Activated CD4-positive, alpha-beta T cell treated with anti-CD3 and anti-CD28 coated beads, Interleukin-2, amount 10 ng/mL, durations not matched to agents 24 days and 14 days (primary cell): ENCODE results near the gene NOS3. TPM values are rescaled to one million over a fixed set of nuclear protein-coding genes. Genes with fewer than 3 reads are reported as not detected.

Experiments used
- DNase-seq: peaks from one replicate; pipeline ENCODE4 v3.0.0; 2022
- H3K27ac Mint-ChIP-seq: one replicate; pipeline ENCODE4 v1.8.0; 2022; ENCODE audit warnings: mild to moderate bottlenecking, mixed read lengths
- H3K27me3 Mint-ChIP-seq: one replicate; pipeline ENCODE4 v1.8.0; 2022; ENCODE audit warnings: mixed read lengths
- H3K36me3 Mint-ChIP-seq: one replicate; pipeline ENCODE4 v1.8.0; 2022; ENCODE audit warnings: low read depth, mild to moderate bottlenecking, mixed read lengths
- H3K4me1 Mint-ChIP-seq: one replicate; pipeline ENCODE4 v1.8.0; 2021; ENCODE audit warnings: mixed read lengths
- H3K4me3 Mint-ChIP-seq: one replicate; pipeline ENCODE4 v1.8.0; 2022; ENCODE audit warnings: mild to moderate bottlenecking, moderate library complexity, mixed read lengths
- H3K9me3 Mint-ChIP-seq: one replicate; pipeline ENCODE4 v1.8.0; 2021; ENCODE audit warnings: mixed read lengths
- intact Hi-C: fragments of 100-400 bp; cut with micrococcal nuclease; formaldehyde crosslinking; loops from one replicate; pipeline ENCODE4 v1.15.1; 2023
- total RNA-seq: library from RNA; stranded (reverse); gene quantifications from 2 replicates; pipeline ENCODE4 v1.2.3, GENCODE V29; 2022

The NOS3 gene
- total RNA-seq, 1 donor from 2014 or later = 15.7 TPM

DNA sequence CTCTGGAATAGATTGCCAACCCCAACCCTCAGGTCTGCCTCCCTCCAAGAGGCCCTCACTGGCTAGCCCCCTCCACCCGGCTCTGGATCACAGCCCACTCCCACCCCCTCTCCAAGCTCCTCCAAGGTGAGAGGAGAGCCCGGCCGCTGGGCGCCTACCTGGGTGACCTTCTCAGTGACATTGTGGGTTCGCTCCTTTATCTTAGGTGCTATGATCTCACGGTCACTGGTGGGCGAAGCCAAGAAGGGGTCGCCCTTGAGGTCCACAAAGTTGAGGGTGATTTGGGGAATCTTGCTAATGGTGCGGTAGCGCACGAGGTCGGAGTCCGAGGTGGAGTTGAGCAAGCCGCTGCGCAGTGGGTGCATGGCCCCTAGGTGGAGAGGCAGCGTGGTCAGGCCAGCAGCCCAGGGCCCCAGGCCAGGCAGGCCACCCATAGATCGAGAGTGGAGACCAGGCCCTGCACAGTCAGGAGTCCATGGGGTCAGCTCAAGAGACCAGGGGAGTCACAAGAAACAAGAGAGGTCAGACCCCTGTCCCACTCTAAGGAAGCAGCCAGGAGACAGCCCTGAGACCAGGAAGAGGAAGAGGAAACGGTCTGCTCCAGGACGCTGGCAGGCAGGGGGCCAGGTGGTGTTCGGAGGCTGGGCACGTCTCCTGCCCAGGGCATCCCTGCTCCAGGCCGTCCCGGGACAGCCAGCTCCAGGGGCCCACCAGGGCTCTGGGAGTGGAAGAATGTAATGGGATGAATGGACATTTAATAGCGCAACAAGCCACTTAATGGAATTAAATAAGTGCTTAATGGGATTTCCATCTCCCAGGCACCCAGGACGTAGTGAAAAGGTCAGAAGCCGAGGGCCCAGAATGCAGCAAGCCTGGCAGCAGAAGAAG is 33.4 kb upstream of the NOS3 start:
- no peak for DNase-seq
- no peaks in the 10 kb centered on the region for H3K9me3 Mint-ChIP-seq
- peaks cover 3% of the 10 kb centered on the region for H3K4me1 Mint-ChIP-seq
- H3K36me3 Mint-ChIP-seq = no peaks in the 10 kb centered on the region
- no peak overlapping the region for H3K27ac Mint-ChIP-seq
- peaks cover 35% of the 10 kb centered on the region for H3K27me3 Mint-ChIP-seq
- intact Hi-C loops = no loop called here
- no peak overlapping the region for H3K4me3 Mint-ChIP-seq

GRCh38 chr7:150958062-150958552 is 32.7 kb upstream of the NOS3 start:
- Mint-ChIP-seq H3K4me3 (no peak overlapping the region), H3K27ac (no peak overlapping the region), H3K27me3 (peaks cover 37% of the 10 kb centered on the region), H3K36me3 (no peaks in the 10 kb centered on the region), H3K4me1 (peaks cover 5% of the 10 kb centered on the region), H3K9me3 (no peaks in the 10 kb centered on the region)
- intact Hi-C loops = no loop called here
- no peak for DNase-seq

GRCh38 chr7:150958597-150958996 is 32.2 kb upstream of the NOS3 start:
- H3K36me3 Mint-ChIP-seq = no peaks in the 10 kb centered on the region
- H3K27ac Mint-ChIP-seq = no peak overlapping the region
- peaks cover 5% of the 10 kb centered on the region for H3K4me1 Mint-ChIP-seq
- intact Hi-C loops = no loop called here
- H3K9me3 Mint-ChIP-seq = no peaks in the 10 kb centered on the region
- DNase-seq = no peak
- peaks cover 37% of the 10 kb centered on the region for H3K27me3 Mint-ChIP-seq
- no peak overlapping the region for H3K4me3 Mint-ChIP-seq

- no peaks in the 10 kb centered on the region for H3K9me3 Mint-ChIP-seq
- H3K27me3 Mint-ChIP-seq = peaks cover 37% of the 10 kb centered on the region
- no peaks in the 10 kb centered on the region for H3K36me3 Mint-ChIP-seq
- peaks cover 5% of the 10 kb centered on the region for H3K4me1 Mint-ChIP-seq
- H3K4me3 Mint-ChIP-seq = no peak overlapping the region
- H3K27ac Mint-ChIP-seq = no peak overlapping the region
- DNase-seq = no peak
- intact Hi-C loops = no loop called here
Measured at GRCh38 chr7:150959081-150959480, 31.7 kb upstream of the NOS3 start.

- H3K36me3 Mint-ChIP-seq = no peaks in the 10 kb centered on the region
- intact Hi-C loops = no loop called here
- peaks cover 5% of the 10 kb centered on the region for H3K4me1 Mint-ChIP-seq
- H3K27me3 Mint-ChIP-seq = peaks cover 40% of the 10 kb centered on the region
- H3K27ac Mint-ChIP-seq = no peak overlapping the region
- DNase-seq = no peak
- H3K4me3 Mint-ChIP-seq = no peak overlapping the region
- no peaks in the 10 kb centered on the region for H3K9me3 Mint-ChIP-seq
Measured at GRCh38 chr7:150959739-150960734, 30.8 kb upstream of the NOS3 start.

- intact Hi-C loops = no loop called here
- H3K4me3 Mint-ChIP-seq = no peak overlapping the region
- no peak overlapping the region for H3K27ac Mint-ChIP-seq
- H3K36me3 Mint-ChIP-seq = no peaks in the 10 kb centered on the region
- H3K9me3 Mint-ChIP-seq = no peaks in the 10 kb centered on the region
- H3K4me1 Mint-ChIP-seq = peaks cover 5% of the 10 kb centered on the region
- H3K27me3 Mint-ChIP-seq = peaks cover 45% of the 10 kb centered on the region
- no peak for DNase-seq
Measured at GRCh38 chr7:150961510-150962289, 29.1 kb upstream of the NOS3 start.

DNA sequence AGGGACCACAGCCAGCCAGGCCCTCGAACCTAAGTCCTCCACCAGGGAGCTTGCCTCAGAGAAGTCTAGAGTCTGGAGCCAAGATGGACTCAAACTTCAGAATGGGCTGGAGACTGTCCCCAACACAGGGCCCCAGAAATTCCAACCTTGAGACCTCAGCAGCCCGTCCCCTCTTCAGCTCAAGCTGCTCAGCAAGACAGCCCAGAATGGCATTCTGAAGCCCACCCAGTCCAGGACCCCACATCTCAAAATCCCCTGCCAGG is 28.6 kb upstream of the NOS3 start:
- Mint-ChIP-seq H3K27ac (no peak overlapping the region), H3K36me3 (no peaks in the 10 kb centered on the region), H3K4me1 (peaks cover 5% of the 10 kb centered on the region), H3K9me3 (no peaks in the 10 kb centered on the region), H3K4me3 (no peak overlapping the region), H3K27me3 (peaks cover 41% of the 10 kb centered on the region)
- DNase-seq = no peak
- intact Hi-C loops = no loop called here

- H3K27ac Mint-ChIP-seq = no peak overlapping the region
- H3K9me3 Mint-ChIP-seq = no peaks in the 10 kb centered on the region
- DNase-seq = peak; percentile 89
- intact Hi-C loops = loop anchor here (1.0 kb wide), 1 partner anchor 24 kb away; no protein-coding TSS in a partner anchor
- no peaks in the 10 kb centered on the region for H3K36me3 Mint-ChIP-seq
- H3K4me1 Mint-ChIP-seq = peaks cover 5% of the 10 kb centered on the region
- no peak overlapping the region for H3K4me3 Mint-ChIP-seq
- H3K27me3 Mint-ChIP-seq = peaks cover 42% of the 10 kb centered on the region
Measured at GRCh38 chr7:150962553-150963399, 28.0 kb upstream of the NOS3 start.

DNA sequence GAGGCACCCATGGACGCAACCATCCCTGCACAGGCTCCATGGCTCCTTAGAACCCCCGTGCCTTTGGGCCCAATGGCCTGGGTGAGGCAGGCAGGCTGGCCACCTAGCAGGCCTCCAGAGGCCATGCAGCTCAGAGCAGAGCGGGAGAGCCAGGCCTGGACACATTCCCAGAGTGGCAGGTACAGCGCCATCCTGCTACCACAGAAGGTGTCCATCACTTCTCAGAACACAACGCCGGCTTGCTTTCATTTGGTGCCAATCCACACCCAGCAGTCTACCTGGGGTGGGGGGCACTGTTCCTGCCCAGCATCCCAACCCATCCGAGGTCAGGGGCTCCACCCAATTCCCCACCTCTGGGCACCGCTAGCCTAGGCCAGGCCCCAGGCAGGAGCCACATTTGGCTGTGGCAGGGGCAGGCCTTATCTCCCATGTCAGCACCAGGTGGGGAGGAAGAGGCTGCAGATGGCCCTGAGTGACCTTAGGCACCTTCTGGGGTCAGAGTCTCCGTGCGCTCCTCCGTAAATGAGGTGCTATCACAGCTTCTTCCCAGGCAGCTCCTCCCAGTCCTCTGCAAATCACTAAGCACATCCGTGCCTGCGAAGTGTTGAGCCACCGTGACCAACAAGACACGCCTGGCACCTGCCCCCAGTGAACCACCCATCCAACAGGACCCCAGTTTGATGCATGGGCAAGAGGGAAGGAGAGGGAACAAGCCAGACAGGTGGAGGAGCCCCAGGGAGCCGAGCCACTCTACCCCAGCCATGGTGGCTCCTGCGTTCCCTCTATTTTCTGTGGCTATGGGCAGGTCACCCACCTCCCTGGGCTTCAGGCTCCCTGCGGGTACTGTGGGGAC is 26.9 kb upstream of the NOS3 start:
- H3K4me1 Mint-ChIP-seq = peaks cover 5% of the 10 kb centered on the region
- H3K27me3 Mint-ChIP-seq = peaks cover 39% of the 10 kb centered on the region
- H3K27ac Mint-ChIP-seq = no peak overlapping the region
- H3K36me3 Mint-ChIP-seq = no peaks in the 10 kb centered on the region
- H3K4me3 Mint-ChIP-seq = no peak overlapping the region
- H3K9me3 Mint-ChIP-seq = no peaks in the 10 kb centered on the region
- intact Hi-C loops = loop anchor here (1.0 kb wide), 1 partner anchor 22 kb away; no protein-coding TSS in a partner anchor
- DNase-seq = no peak

- H3K27ac Mint-ChIP-seq = no peak overlapping the region
- peaks cover 5% of the 10 kb centered on the region for H3K4me1 Mint-ChIP-seq
- H3K9me3 Mint-ChIP-seq = no peaks in the 10 kb centered on the region
- no peak overlapping the region for H3K4me3 Mint-ChIP-seq
- intact Hi-C loops = no loop called here
- peaks cover 32% of the 10 kb centered on the region for H3K27me3 Mint-ChIP-seq
- no peaks in the 10 kb centered on the region for H3K36me3 Mint-ChIP-seq
- DNase-seq = no peak
Measured at GRCh38 chr7:150964593-150965111, 26.2 kb upstream of the NOS3 start.

GRCh38 chr7:150965273-150965830 is 25.5 kb upstream of the NOS3 start:
- DNase-seq = no peak
- Mint-ChIP-seq H3K9me3 (no peaks in the 10 kb centered on the region), H3K36me3 (no peaks in the 10 kb centered on the region), H3K27me3 (peaks cover 28% of the 10 kb centered on the region), H3K4me1 (peaks cover 2% of the 10 kb centered on the region), H3K4me3 (no peak overlapping the region), H3K27ac (no peak overlapping the region)
- intact Hi-C loops = no loop called here

DNA sequence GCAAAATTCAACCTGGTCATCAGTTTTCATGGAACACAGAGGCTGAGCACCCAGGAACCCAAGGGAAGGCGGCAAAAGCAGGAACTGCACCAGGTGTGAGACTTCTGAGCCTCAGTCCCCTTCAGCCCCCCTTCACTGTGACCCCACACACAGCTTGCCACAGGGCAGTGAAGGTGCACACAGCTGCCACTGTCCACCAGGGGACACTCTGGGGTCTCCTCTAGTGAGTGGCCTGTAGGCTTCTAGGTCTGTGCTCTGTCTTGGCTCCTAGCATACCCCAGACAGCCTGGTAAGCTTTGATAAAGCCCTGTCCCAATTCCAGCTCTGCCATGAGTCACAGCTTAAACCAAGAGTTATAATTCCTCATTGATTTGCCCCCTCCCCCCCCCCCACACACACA is 24.8 kb upstream of the NOS3 start:
- no peak for DNase-seq
- H3K36me3 Mint-ChIP-seq = no peaks in the 10 kb centered on the region
- no peaks in the 10 kb centered on the region for H3K9me3 Mint-ChIP-seq
- H3K4me1 Mint-ChIP-seq = peaks cover 2% of the 10 kb centered on the region
- peaks cover 24% of the 10 kb centered on the region for H3K27me3 Mint-ChIP-seq
- no peak overlapping the region for H3K4me3 Mint-ChIP-seq
- intact Hi-C loops = no loop called here
- H3K27ac Mint-ChIP-seq = no peak overlapping the region
